Endothelial cell of umbilical vein (primary cell): ENCODE results near the gene NAPB. TPM values are rescaled to one million over a fixed set of nuclear protein-coding genes. Genes with fewer than 3 reads are reported as not detected.

ENCODE experiments used
- BruUV-seq: library from RNA; stranded (reverse); fragments of 400-500 nt; replicated peaks from 2 replicates; lab custom pipeline; 2021; lab: Mats Ljungman, UMichigan
- CTCF ChIA-PET: fragments of 300-600, 350-600 bp; sonication (Branson Sonifier 250); formaldehyde crosslinking; loops from one replicate; lab custom pipeline; 2021; ENCODE audit warnings: antibody characterized with exemption, inconsistent platforms; lab: Charles Lee
- POLR2A ChIA-PET: fragments of 300-600, 350-600 bp; sonication (Branson Sonifier 250); formaldehyde crosslinking; loops from one replicate; lab custom pipeline; 2021; ENCODE audit warnings: antibody characterized with exemption, inconsistent platforms; lab: Charles Lee
- DNase-seq: peaks from one replicate; pipeline ENCODE4 v3.0.0-alpha.2; 2011; ENCODE audit warnings: low read depth, low spot score
- FAIRE-seq: peaks from 2 replicates; lab custom pipeline; 2011; peaks lifted over from hg19 to GRCh38; lab: Jason Lieb, UNC
- H2AFZ ChIP-seq: 2 replicates; pipeline ENCODE4 v1.6.0; 2012; ENCODE audit warnings: low read depth, low read length, control low read depth, inconsistent platforms
- H3K27ac ChIP-seq: 2 replicates; pipeline ENCODE4 v1.5.1; 2011; ENCODE audit warnings: low read depth, mild to moderate bottlenecking, control low read depth, low read length, moderate library complexity; ENCODE audit not compliant: insufficient read depth
- H3K27me3 ChIP-seq, 2 experiments: 2 replicates each; pipeline versions ENCODE4 v1.6.0 to v1.6.1; 2011; ENCODE audit warnings: low read length in 2 of 2, mixed read lengths in 1 of 2; ENCODE audit not compliant: control insufficient read depth in 2 of 2, insufficient read depth in 2 of 2
- H3K36me3 ChIP-seq, 2 experiments: 2 replicates in 1 of 2; 3 replicates in 1 of 2; pipeline ENCODE4 v1.5.1; 2011; ENCODE audit warnings: low read length in 2 of 2, mild to moderate bottlenecking in 1 of 2, moderate library complexity in 1 of 2; ENCODE audit not compliant: control insufficient read depth in 2 of 2, insufficient read depth in 2 of 2; ENCODE audit errors: extremely low read depth in 1 of 2
- H3K4me1 ChIP-seq: 3 replicates; pipeline ENCODE4 v1.5.1; 2011; ENCODE audit warnings: mild to moderate bottlenecking, low read length; ENCODE audit not compliant: control insufficient read depth, insufficient read depth; ENCODE audit errors: extremely low read depth
- H3K4me2 ChIP-seq: 2 replicates; pipeline ENCODE4 v1.6.1; 2011; ENCODE audit warnings: low read length, control low read depth, mixed read lengths; ENCODE audit not compliant: insufficient read depth
- H3K4me3 ChIP-seq, 3 experiments: fragments of 200-600 bp in 1 of 3; sonication (generic), shearing (Covaris generic) in 1 of 3; replicated peaks in 1 of 3; 2 replicates each; pipeline ENCODE4 v1.5.1; 2011 to 2016; ENCODE audit warnings: control low read depth in 3 of 3, low read length in 3 of 3, mild to moderate bottlenecking in 2 of 3, inconsistent platforms in 1 of 3, low read depth in 1 of 3, moderate library complexity in 1 of 3; ENCODE audit not compliant: insufficient read depth in 1 of 3
- H3K79me2 ChIP-seq: 2 replicates; pipeline ENCODE4 v1.6.0; 2012; ENCODE audit warnings: low read length, inconsistent platforms; ENCODE audit not compliant: control insufficient read depth, insufficient read depth
- H3K9ac ChIP-seq: replicated peaks from 2 replicates; pipeline ENCODE3; 2011; ENCODE audit warnings: low read length, control low read depth; ENCODE audit not compliant: insufficient read depth; ENCODE audit errors: extremely low read depth
- H3K9me1 ChIP-seq: replicated peaks from 3 replicates; pipeline ENCODE4 v1.6.0; 2011; ENCODE audit warnings: mild to moderate bottlenecking, low read length; ENCODE audit not compliant: control insufficient read depth, insufficient read depth; ENCODE audit errors: extremely low read depth
- H3K9me3 ChIP-seq: replicated peaks from 2 replicates; pipeline ENCODE4 v1.5.1; 2012; ENCODE audit warnings: low read length, inconsistent platforms; ENCODE audit not compliant: control insufficient read depth, insufficient read depth
- H4K20me1 ChIP-seq: replicated peaks from 2 replicates; pipeline ENCODE3; 2011; ENCODE audit warnings: mild to moderate bottlenecking, low read length; ENCODE audit not compliant: control insufficient read depth, insufficient read depth; ENCODE audit errors: extremely low read depth
- JUN ChIP-seq: IDR thresholded peaks from 2 replicates; pipeline ENCODE4 v1.6.1; 2011; ENCODE audit warnings: borderline replicate concordance, low read depth; ENCODE audit not compliant: insufficient read length, insufficient read depth
- dilution Hi-C: fragments of 300-500 bp; cut with MboI; formaldehyde crosslinking; loops from one replicate; pipeline ENCODE4 v1.15.0; 2019; ENCODE audit warnings: low sequenced_read_pairs; ENCODE audit not compliant: extremely low pct_ligation_motif_present
- intact Hi-C: fragments of 100-400 bp; cut with micrococcal nuclease; formaldehyde crosslinking; loops from one replicate; pipeline ENCODE4 v1.10.0; 2022
- polyA plus RNA-seq, 4 experiments: library from polyadenylated mRNA; depleted of rRNA in 3 of 4; stranded (reverse) in 3 of 4; unstranded in 1 of 4; fragments of >200 nt; gene quantifications; 2 replicates each; pipeline versions ENCODE4 v1.2.1 to v1.2.3, GENCODE V29; 2011 to 2012; ENCODE audit warnings: missing spikeins in 1 of 4
- total RNA-seq: library from RNA; stranded (reverse); gene quantifications from 2 replicates; pipeline ENCODE4 v1.2.3, GENCODE V29; 2021
- TF ChIP-seq, protein P1 (sequence below), 2 donors: IDR thresholded peaks; 1 replicate in 1 of 2; 2 replicates in 1 of 2; pipeline ENCODE4 v1.5.1; 2011; ENCODE audit warnings: low read length in 2 of 2, mild to moderate bottlenecking in 2 of 2, moderate library complexity in 2 of 2, control low read depth in 1 of 2, inconsistent platforms in 1 of 2, low read depth in 1 of 2; ENCODE audit not compliant: insufficient read depth in 1 of 2; ENCODE audit errors: extremely low read depth in 1 of 2

NAPB gene
- total and polyA plus RNA-seq, 2 donors (not counting 3 experiments of a cell fraction or from before 2014, with no cell fraction given): 4.7 to 10.1 TPM

DNA sequence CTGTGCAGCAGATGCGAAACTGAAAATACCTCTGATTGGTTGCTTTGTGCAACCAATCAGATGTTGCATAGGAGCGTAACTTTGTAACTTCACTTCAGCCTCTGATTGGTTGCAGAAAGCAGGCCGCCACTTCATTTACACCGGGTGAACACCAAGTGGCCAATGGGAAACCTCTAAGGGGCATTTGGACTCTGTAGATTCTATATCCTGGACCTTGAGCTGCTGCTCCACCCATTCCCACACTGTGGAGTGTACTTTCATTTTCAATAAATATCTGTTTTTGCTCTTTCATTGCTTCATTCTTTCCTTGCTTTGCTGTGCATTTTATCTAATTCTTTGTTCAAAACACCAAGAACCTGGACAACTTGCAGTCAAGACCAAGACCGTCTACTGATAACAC lies 84.8 kb downstream of the NAPB start:
- no peak for FAIRE-seq
- Histone ChIP-seq H2AFZ (no peak overlapping the region), H3K27me3 (peaks cover 0 to 3% of the 10 kb centered on the region in 2 experiments), H4K20me1 (no peaks in the 10 kb centered on the region), H3K79me2 (no peaks in the 10 kb centered on the region), H3K9me3 (no peaks in the 10 kb centered on the region), H3K9ac (no peak overlapping the region), H3K4me1 (peaks cover 8% of the 10 kb centered on the region), H3K4me2 (no peak overlapping the region), H3K4me3 (no peak overlapping the region), H3K27ac (no peak overlapping the region), H3K9me1 (no peaks in the 10 kb centered on the region), H3K36me3 (no peaks in the 10 kb centered on the region)
- BruUV-seq: no TSS peak
- DNase-seq: no peak
- intact Hi-C loops (no loop called here), dilution Hi-C loops (no loop called here)
- ChIA-PET CTCF (interaction anchor here (1.0 to 7.0 kb wide), 3 partner anchors 9 to 643 kb away, joined by 3 to 222 read pairs (median 4); no protein-coding TSS in a partner anchor), POLR2A (interaction anchor here (1.3 kb wide), 1 partner anchor 286 kb away, joined by 3 read pairs; no protein-coding TSS in a partner anchor)
- no peak for TF ChIP-seq JUN

DNA sequence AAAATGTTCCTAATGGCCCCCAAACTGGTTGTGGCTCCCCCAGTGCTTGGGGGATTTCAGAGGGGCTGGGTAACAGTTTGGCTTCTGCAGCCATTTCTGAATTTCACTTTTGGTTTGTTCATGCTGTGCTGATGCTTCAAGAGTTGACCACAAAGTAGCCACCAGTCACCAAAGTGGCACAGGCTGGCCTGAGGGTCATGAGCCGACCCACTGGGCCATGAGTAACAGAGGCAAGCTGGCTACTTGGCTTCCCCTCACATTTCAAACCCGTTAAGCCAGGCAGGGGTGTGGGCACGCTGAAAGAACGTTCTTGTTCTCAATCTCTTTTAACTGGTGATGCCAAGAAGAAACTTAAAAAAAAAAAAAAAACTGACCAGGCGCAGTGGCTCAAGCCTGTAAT lies 85.8 kb downstream of the NAPB start:
- DNase-seq: no peak
- Histone ChIP-seq H3K4me3 (no peak overlapping the region), H3K9me3 (no peaks in the 10 kb centered on the region), H3K9ac (no peak overlapping the region), H3K4me2 (no peak overlapping the region), H3K27me3 (no peaks in the 10 kb centered on the region), H3K36me3 (no peaks in the 10 kb centered on the region), H2AFZ (no peak overlapping the region), H4K20me1 (no peaks in the 10 kb centered on the region), H3K79me2 (no peaks in the 10 kb centered on the region), H3K9me1 (no peaks in the 10 kb centered on the region), H3K4me1 (peaks cover 9% of the 10 kb centered on the region), H3K27ac (no peak overlapping the region)
- intact Hi-C loops: no loop called here
- ChIA-PET POLR2A (no interaction called here), CTCF (interaction anchor here (1.0 kb wide), 1 partner anchor 284 kb away, joined by 3 read pairs; no protein-coding TSS in a partner anchor)
- TF ChIP-seq, protein P1, sequence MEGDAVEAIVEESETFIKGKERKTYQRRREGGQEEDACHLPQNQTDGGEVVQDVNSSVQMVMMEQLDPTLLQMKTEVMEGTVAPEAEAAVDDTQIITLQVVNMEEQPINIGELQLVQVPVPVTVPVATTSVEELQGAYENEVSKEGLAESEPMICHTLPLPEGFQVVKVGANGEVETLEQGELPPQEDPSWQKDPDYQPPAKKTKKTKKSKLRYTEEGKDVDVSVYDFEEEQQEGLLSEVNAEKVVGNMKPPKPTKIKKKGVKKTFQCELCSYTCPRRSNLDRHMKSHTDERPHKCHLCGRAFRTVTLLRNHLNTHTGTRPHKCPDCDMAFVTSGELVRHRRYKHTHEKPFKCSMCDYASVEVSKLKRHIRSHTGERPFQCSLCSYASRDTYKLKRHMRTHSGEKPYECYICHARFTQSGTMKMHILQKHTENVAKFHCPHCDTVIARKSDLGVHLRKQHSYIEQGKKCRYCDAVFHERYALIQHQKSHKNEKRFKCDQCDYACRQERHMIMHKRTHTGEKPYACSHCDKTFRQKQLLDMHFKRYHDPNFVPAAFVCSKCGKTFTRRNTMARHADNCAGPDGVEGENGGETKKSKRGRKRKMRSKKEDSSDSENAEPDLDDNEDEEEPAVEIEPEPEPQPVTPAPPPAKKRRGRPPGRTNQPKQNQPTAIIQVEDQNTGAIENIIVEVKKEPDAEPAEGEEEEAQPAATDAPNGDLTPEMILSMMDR (IDR thresholded peaks at IDR 0.05; ENCODE audit: extremely low read depth in 1 of 2, insufficient read depth in 1 of 2, low read depth in 1 of 2, low read length in 2 of 2): no peak
- FAIRE-seq: no peak
- no TSS peak for BruUV-seq
- dilution Hi-C loops: no loop called here
